ENCODE measurements around the gene PHETA1.

The PHETA1 gene

GRCh38 chr12:111368291-111368787, 556 bp downstream of the PHETA1 start:
- DNase-seq (ENCODE audit: low read depth) = no peak

DNA sequence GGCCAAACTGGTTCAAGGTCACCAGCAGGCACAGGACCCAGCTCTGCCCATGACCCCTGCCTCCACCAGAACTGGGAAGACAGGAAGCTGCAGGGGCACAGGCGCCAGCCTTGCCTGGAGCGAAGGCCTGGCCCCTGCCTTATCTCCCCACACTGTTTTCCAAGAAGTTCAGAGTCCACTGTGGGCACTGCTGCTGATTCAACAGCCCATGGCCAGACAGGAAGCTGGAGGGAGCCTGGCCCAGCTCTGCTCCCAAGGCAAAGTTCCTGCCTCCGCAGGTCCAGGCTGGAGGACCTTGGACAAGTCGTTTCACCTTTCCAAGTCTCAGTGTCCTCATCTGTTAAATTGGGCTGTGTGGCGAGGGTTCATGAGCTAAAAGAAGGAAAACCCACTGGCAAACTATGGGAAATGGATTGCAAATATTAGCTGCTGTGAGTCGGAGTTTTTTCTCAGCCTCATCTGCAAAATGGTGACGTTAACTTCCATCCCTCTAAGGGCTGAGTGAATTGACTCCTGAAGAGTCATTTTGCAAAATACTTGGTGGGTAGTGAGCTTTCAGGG, 1.2 kb downstream of the PHETA1 start:
- DNase-seq (ENCODE audit: low read depth) = peak; percentile 34

DNA sequence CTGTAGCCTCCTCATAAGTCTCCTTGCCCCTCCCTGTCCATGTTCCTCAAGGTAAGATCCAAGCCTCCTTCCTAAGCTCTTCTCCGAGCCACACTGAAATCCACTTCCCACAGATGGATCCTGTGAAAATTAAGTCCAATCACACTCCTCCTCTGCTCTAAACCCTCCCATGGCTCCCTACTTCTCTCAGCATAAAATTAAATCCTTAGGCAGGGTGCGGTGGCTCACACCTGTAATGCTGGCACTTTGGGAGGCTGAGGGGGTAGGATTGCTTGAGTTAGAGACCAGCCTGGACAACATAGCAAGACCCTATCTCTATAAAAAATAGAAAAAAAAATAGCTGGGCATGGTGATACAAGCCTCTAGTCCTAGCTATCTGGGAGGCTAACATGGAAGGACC, 2.3 kb downstream of the PHETA1 start:
- DNase-seq (ENCODE audit: low read depth) = no peak

DNA sequence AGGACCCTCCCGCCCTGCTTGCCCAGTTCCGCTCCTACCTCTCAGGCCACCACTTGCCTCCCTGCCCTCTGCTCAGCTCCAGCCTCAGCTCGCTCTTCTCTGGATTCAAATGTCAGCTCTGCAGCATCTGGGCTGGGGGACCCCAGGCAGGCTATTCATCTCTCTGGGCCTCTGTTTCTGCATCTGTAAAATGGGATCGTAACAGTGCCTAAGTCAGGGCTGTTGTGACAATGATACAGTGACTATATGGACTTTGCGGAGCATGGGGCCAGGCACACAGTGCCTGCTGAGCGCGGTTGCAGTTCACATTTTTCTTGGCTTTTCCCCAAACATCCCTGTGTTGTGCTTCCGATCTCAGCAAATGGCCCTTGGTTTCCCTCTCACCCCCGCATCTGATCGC, 2.8 kb downstream of the PHETA1 start:
- DNase-seq (ENCODE audit: low read depth) = no peak

DNA sequence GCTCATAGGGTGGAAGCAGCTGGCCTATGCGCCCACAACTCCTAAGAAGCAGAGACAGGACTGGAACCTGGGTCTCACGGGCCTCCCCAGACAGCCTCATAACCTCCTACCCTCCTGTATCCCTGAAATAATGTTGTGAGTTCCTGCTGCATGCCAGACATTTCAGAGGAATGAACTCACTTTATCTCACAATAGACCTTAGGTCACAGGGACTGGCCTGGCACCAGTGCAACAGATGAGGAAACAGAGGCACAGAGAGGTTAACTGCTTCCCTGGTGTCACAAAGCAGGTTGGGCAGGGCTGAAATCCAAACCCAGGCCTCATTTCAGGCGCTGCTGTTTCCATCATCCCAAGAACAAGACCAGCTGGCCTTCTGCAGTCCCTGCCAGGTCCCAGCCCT, 5.3 kb downstream of the PHETA1 start:
- no peak for DNase-seq (ENCODE audit: low read depth)

DNA sequence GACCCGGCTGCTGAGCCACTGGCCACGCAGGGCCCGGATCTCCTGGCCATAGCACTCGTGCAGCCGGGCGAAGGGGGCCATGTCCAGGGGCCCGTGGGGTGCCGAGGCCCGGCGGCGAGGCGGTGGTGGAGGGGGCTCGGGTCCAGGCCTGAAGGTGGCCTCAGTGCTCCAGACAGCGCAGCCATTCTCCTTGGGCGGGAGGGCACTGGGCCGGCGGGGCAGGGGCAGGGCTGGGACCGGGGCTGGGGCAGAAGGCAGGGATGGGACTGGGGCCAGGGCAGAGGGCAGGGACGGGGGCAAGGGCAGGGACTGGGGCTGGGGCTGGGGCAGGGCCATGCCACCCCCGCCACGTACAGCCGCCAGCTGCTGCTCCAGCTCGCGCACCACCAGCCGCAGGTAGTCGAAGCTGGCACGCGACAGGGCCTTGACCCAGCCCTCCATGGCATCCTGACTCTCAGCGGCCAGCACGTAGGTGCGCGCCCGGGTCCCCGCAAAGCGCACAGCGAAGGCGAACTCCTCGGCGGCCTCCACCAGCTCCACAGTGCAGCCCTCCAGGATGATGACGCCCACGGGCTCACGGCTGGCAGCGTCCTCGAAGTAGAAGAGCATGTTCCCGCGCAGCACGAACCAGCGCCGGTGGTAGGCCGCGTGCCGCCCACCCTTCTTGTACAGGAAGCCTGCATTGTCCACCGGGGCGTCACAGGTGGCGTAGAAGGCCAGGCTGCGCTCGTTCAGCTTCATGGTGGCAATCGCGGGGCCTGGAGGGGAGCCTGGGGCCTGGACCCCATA, 6.0 kb downstream of the PHETA1 start:
- no peak for DNase-seq (ENCODE audit: low read depth)

DNA sequence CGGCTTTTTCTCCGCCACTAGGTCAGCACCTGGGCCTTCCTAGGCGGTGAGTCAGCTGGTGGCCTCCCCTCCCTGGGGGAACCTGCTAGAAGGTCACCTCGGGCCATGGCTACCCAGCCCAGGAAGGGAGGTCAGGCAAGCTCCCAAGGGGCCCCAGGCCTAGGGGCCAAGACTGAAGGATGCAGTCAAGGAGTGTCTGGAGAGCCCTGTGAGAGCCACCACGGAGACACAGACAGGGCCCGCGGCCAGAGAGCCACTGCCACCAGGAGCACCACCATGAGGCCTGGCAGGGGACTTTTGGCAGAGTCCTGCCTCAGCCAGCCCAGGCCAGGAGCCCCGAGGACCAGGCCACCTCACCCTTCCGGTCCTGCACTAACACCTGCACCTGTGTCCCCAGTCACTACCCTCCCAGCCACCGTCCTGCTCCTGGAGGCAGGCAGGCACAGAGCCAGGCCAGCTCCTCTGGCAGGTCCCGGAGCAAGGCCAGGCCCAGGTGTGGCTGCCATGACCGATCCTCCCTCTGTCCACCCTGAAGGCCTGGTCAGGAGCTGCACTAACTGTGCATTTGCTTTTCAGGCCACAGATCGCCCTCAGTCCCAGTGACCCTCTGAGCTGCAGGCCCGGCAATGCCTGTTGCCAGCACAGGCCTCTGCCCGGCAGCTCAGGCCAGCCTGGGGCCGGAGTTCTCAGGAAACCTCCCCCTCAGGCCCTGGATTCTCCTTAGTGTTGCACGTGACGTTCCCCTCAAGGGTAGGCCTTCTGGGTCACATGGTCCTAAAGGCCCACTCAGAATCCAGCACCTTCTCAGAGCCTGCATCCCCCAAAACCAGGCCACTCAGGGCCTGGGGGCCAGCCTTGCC, 6.9 kb downstream of the PHETA1 start:
- DNase-seq (ENCODE audit: low read depth) = no peak

GRCh38 chr12:111361073-111361716, 7.7 kb downstream of the PHETA1 start:
- no peak for DNase-seq (ENCODE audit: low read depth)

GRCh38 chr12:111360325-111360930, 8.5 kb downstream of the PHETA1 start:
- DNase-seq (ENCODE audit: low read depth) = no peak

- no peak for DNase-seq (ENCODE audit: low read depth)
Observed at GRCh38 chr12:111359914-111360276, 9.0 kb downstream of the PHETA1 start.

- DNase-seq (ENCODE audit: low read depth) = no peak
Observed at GRCh38 chr12:111359231-111359913, 9.5 kb downstream of the PHETA1 start.

DNA sequence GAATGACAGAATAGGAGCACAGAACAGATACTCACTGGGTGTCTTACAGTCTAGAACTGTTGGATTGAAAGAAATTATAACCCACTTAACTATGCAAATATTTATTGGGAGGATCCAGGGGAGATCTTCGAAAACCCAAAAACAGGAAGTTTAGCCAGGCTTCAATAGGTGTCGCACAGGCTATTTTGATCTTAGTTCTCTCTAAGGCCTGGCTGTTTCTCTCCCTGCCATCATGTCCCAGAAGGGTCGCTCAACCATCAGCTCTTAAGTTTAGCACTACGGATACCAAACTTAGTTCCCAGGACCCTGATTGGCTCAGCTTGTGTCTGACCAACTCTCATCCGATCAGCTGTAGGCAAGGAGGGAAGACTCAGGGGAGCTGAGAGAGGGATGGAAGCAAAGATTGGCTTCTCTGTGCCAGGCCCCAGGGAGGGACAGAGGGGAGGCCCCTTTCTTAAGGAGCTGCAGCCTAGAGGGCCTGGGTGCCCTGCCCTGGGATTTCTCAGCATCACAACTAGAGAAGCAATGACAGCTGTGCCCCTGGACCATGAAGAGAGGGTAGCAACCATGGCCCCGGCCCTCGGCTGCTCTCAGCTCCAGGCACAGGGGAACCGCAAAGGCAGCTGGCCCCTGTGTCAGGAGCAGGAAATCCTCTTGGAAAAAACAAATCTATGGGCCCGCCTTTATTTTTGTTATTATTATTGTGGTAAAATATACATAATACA, 13.5 kb downstream of the PHETA1 start:
- DNase-seq (ENCODE audit: low read depth) = no peak

DNA sequence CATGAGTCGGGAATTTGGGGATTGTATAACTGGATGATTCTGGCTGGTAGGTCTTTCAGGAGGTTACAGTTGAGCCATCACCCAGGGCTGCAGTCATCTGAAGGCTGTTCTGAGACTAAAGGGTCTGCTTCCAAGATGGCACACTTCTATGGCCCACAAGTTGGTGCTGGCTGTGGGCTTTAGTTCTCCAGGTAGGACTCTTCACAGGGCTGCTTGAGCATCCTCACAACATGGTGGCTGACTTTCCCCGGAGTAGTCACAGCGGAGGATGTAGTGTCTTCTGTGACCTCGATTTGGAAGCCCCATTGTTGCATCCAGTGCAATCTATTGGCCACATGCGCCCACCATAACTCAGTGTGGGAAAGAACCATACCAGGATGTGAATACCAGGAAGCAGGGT, 14.4 kb downstream of the PHETA1 start:
- DNase-seq (ENCODE audit: low read depth) = no peak

DNA sequence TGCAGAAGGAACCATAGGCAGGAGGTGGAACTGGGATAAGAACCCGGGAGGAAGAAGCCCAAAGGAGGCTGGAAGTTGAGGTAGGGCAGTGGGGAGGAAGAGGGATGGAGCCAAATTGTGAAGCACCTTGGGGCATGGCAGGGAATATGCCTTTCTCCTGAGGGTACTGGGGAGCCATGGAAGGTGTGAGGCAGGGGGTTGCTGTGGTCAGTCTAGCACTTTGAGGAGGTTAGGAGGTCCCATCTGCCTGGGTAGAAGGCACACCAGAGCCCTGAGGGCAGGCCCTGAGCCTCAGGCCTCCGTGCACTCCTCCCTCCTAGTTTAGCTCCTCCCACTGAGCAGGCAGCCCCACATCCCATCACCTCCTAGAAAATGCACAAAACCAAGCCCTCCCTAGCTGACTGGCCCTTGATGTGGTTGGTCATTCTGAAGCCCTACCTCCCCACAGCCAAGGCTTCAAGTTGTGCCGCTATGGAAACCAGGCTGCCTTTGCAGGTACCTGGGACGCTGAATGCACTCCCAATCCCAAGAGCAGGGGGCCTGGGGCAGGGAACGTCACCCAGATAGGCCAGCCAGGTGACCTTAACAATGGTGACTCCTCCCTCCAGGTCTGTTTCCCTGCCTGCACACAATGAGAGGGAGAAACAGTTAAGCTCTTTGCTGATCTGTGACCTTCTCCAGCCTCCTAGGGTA, 15.1 kb downstream of the PHETA1 start:
- no peak for DNase-seq (ENCODE audit: low read depth)

DNA sequence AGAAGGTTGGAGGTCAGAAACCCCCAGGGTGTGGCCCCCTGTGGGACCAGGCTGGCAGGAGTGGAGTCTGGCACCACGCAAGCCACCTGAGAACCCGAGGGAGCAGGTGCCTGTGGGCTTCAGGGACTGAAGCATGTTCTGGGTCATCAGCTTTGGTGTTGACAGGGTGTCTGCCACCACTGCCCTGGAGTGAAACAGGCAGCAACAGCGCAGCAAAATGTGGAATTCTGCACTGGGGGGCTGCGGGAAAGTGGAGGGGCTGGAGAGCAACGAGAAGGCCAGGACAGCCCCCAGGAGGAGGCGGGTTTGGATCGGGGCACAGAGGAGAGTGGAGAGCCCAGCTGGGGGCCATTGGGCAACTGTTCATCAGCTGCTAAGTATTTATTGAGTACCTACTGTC, 15.9 kb downstream of the PHETA1 start:
- DNase-seq (ENCODE audit: low read depth) = no peak

DNA sequence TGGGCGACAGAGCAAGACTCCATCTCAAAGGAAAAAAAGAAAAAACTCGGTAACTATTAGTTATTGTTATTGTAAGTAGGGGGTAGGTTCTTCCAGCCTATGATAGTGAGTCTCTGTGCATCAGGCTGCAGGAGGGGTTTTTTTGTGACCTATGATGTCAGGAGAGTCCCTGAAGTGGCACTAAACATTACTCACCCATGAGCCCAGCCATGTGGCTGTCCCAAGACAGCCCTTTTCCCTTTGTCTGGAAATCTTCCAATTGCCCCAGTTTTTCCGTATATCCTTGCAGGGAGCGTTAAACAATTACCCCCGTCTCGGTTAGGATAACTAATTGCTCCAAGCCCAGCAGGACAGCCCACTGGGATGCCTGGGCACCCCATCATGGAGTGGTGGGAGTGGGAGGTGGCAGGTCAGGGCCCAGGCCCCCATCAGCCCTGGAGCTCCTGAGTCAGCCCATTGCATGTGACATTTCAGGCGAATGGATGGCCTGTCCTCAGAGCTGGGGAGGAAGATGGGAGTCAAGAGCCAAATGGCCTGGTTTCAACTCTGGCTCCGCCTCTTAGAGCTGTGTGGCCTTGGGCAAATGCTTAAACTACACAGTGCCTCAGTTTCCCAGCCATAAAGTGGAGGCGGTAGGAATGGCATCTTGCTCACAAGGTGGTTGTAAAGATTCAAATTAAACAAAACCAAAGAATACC, 16.4 kb downstream of the PHETA1 start:
- DNase-seq (ENCODE audit: low read depth) = no peak

DNA sequence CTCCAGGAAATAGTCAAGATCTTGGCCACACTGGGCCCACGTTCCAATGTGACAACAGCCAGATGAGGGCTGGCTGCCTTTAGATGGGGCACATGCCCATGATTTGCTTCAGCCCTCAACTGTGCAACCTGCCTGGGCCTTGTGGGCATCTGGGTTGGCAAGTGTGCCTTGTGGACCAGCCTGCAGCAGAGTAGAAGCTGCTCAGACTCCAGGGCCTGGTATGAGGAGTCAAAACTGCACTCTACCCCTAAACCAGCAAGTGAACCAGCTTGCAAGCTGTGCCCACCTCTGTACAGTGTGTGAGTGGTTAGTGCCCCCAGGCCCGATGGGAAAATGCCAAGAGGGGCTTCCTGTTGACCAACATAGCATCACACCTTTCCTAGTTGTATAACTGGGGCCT, 17.9 kb downstream of the PHETA1 start:
- no peak for DNase-seq (ENCODE audit: low read depth)

DNA sequence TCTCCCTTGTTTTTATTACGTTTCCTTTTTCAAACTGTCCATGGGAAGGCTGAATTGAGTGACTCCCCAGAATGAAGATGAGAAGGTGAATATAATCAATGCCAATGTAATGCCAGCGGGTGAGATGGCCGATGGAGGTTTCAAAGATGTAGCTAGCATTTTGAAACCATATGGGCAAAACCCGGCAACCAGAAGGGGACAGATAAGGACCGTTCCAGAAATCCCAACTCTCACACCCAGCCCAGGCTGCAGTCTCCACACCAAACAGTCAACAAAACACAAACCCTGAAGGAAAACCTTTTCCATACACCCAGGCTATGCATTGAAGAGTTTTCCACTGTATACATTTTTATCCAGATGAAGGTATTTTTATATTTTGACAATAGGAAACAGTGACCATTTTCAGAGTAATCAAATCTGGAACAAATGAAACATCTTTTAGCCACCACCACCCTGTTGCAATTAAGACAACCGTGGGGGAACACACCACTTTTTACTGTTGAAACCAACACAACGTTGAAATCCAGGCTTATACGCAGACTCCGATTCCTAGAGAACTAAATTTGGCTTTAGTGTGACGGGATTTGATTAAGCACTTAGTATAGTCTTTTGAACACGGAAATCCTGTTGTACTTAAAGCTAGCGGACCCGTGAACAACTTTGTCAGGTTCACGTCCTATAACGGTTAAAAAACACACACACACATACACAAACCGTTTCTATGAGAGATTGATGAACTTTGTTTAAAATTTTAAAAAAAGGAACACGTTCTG, 19.0 kb downstream of the PHETA1 start:
- no peak for DNase-seq (ENCODE audit: low read depth)
